Measurements from ENCODE around the gene SYNC. TPM values are rescaled to one million over a fixed set of nuclear protein-coding genes. Genes with fewer than 3 reads are reported as not detected.

SYNC gene
- total RNA-seq, 1 experiment from 2014 or later: 6.6 TPM

DNA sequence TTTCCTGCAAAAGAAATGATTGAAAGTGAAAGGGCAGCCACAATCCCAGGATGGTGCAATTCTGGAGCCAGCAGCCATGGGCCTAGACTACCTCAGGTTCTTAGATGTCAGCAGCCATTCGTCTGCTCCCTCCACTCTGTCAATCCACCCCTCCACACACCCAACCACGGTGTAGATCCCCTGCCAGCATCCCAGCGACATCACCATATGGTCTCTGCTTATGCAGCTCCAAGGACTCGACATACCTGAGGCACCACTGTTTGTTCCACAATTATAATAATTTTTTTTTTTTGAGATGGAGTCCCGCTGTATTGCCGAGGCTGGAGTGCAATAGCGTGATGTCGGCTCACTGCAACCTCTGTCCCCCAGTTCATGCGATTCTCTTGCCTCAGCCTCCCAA, 6.5 kb downstream of the SYNC start:
- Histone ChIP-seq H4K20me1 (ENCODE audit: low read length) (no peaks in the 10 kb centered on the region), H3K4me3 (ENCODE audit: low read length) (no peak overlapping the region), H3K4me2 (ENCODE audit: low read length) (no peak overlapping the region), H3K27ac (ENCODE audit: low read length) (no peak overlapping the region), H3K9me3 (ENCODE audit: low read length) (no peaks in the 10 kb centered on the region), H3F3A (ENCODE audit: low read length, unreplicated experiment) (no peaks in the 10 kb centered on the region), H3K79me2 (ENCODE audit: low read length) (no peaks in the 10 kb centered on the region), H3K9ac (ENCODE audit: low read length) (no peak overlapping the region), H2AFZ (ENCODE audit: low read length) (no peak overlapping the region), H3K4me1 (ENCODE audit: insufficient read depth, low read length) (peaks cover 7% of the 10 kb centered on the region; the same call in 1 of the 2 replicates), H3K27me3 (ENCODE audit: low read length) (no peaks in the 10 kb centered on the region), H3K36me3 (ENCODE audit: low read depth, low read length) (no peaks in the 10 kb centered on the region), H3K9me2 (replicated peaks; ENCODE audit: low read length) (no peaks in the 10 kb centered on the region)
- ATAC-seq: no peak
- TF ChIP-seq EZH2 (IDR thresholded peaks at IDR 0.05; ENCODE audit: low read length, unreplicated experiment) (no peak), CTCF (conservative IDR thresholded peaks at IDR 0.05; ENCODE audit: low read depth, low read length) (no peak)
- DNase-seq: no peak
- ChIA-PET POLR2A (ENCODE audit: unreplicated experiment) (no interaction called here), CTCF (no interaction called here)
- BruUV-seq (replicated peaks): no TSS peak
- intact Hi-C loops (cut with micrococcal nuclease): no loop called here

DNA sequence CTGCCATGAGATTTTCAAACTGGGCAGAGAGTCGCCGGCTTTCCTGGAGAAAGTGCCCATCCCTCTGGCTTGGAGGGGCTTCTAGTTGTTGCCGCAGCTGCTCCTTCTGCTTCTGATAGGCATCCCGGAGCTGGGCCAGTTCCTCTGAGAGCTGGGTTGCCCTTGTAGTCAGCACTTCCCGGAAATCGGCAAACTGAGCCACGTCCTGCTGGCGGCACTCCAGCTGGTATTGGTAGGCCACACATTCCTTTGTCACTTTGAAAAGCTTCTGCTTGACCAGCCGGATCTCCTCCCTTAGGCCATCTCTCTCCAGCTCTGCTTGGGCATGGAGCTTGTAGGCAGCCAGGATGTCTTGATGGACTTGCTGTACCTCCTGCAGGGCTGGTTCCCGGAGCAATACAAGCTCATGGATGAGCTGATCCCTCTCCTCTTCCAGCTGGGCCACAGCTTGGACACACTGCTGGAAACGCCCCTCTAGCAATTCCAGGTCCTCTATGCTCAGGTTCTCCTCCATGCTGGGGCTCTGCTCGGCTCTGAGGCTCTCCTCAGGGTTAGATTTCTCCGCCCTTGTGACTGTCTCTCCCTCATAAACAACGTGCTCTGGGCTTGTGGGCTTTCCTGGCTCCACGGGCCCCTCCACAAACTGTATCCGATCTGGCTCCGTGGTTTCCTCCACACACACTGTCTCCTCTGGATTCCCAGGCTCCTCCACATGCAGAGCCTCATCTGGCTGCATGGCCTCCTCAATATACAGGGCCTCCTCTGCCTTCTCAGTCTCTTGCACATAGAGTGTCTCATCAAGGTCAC, 7.3 kb downstream of the SYNC start:
- H3K36me3 ChIP-seq (ENCODE audit: low read depth, low read length): no peaks in the 10 kb centered on the region
- no peaks in the 10 kb centered on the region for H3K9me2 ChIP-seq (replicated peaks; ENCODE audit: low read length)
- TF ChIP-seq EZH2phosphoT487 (IDR thresholded peaks at IDR 0.05; ENCODE audit: borderline replicate concordance, low read length) (no peak), EZH2 (IDR thresholded peaks at IDR 0.05; ENCODE audit: low read length, unreplicated experiment) (no peak), CTCF (conservative IDR thresholded peaks at IDR 0.05; ENCODE audit: low read depth, low read length) (no peak)
- H4K20me1 ChIP-seq (ENCODE audit: low read length): no peaks in the 10 kb centered on the region
- POLR2A ChIA-PET (ENCODE audit: unreplicated experiment): no interaction called here
- BruUV-seq (replicated peaks): TSS peak; percentile 10
- H3K27me3 ChIP-seq (ENCODE audit: low read length): no peaks in the 10 kb centered on the region
- ATAC-seq (peak; percentile 22), DNase-seq (peak; percentile 58)
- CTCF ChIA-PET: interaction anchor here (0.7 kb wide), 1 partner anchor 178 kb away, joined by 3 read pairs; no protein-coding TSS in a partner anchor
- H2AFZ ChIP-seq (ENCODE audit: low read length): 0 out of 2 replicates have a peak overlapping the region, but pooled peaks have one; percentile 9
- no peaks in the 10 kb centered on the region for H3F3A ChIP-seq (ENCODE audit: low read length, unreplicated experiment)
- no peak overlapping the region for H3K27ac ChIP-seq (ENCODE audit: low read length)
- no peaks in the 10 kb centered on the region for H3K9me3 ChIP-seq (ENCODE audit: low read length)
- no peak overlapping the region for H3K9ac ChIP-seq (ENCODE audit: low read length)
- no peaks in the 10 kb centered on the region for H3K79me2 ChIP-seq (ENCODE audit: low read length)
- no peak overlapping the region for H3K4me2 ChIP-seq (ENCODE audit: low read length)
- intact Hi-C loops (cut with micrococcal nuclease): no loop called here
- H3K4me1 ChIP-seq (ENCODE audit: insufficient read depth, low read length): peaks cover 7% of the 10 kb centered on the region; the same call in 1 of the 2 replicates
- no peak overlapping the region for H3K4me3 ChIP-seq (ENCODE audit: low read length)

Measured in PC-3 (cell line).